Measurements from ENCODE around the gene DCAF12.
"Not testable (repeated sequence)": the region's sequence is repeated elsewhere in the genome, so short reads cannot be mapped to it uniquely, and the experiment has no call there.

The DCAF12 gene

GRCh38 chr9:34126207-34127034 is at the start of gene DCAF12:
DCAF12 (minus strand) TSS chr9:34126698; CDS start chr9:34126431, 267 bp downstream.
- DNase-seq, result peak; percentile 91

GRCh38 chr9:34176089-34176488 is 49.6 kb upstream of the DCAF12 start:
- no peak for DNase-seq

- no peak for DNase-seq
Observed at GRCh38 chr9:34171753-34172535, 45.4 kb upstream of the DCAF12 start.

- DNase-seq, result no peak
Observed at GRCh38 chr9:34170237-34170991, 43.9 kb upstream of the DCAF12 start.

GRCh38 chr9:34169125-34169524 is 42.6 kb upstream of the DCAF12 start:
- no peak for DNase-seq

GRCh38 chr9:34163434-34163833 is 36.9 kb upstream of the DCAF12 start:
- peak; percentile 17 for DNase-seq

GRCh38 chr9:34158362-34158869 is 31.9 kb upstream of the DCAF12 start:
- peak; percentile 90 for DNase-seq

- DNase-seq, result no peak
Observed at GRCh38 chr9:34157898-34158297, 31.4 kb upstream of the DCAF12 start.

- DNase-seq, result no peak
Observed at GRCh38 chr9:34157318-34157717, 30.8 kb upstream of the DCAF12 start.

GRCh38 chr9:34154057-34154456 is 27.6 kb upstream of the DCAF12 start:
- no peak for DNase-seq

- no peak for DNase-seq
Observed at GRCh38 chr9:34151398-34151797, 24.9 kb upstream of the DCAF12 start.

GRCh38 chr9:34145165-34145564 is 18.7 kb upstream of the DCAF12 start:
- DNase-seq, result no peak

GRCh38 chr9:34143116-34143515 is 16.6 kb upstream of the DCAF12 start:
- DNase-seq, result no peak

GRCh38 chr9:34140853-34141252 is 14.4 kb upstream of the DCAF12 start:
- no peak for DNase-seq

- DNase-seq, result peak; percentile 81
Observed at GRCh38 chr9:34139477-34140146, 13.1 kb upstream of the DCAF12 start.

- DNase-seq, result not testable (repeated sequence)
Observed at GRCh38 chr9:34138644-34139043, 12.1 kb upstream of the DCAF12 start.

GRCh38 chr9:34134521-34134920 is 8.0 kb upstream of the DCAF12 start:
- DNase-seq, result no peak

GRCh38 chr9:34133436-34133949 is 7.0 kb upstream of the DCAF12 start:
- DNase-seq, result no peak

- no peak for DNase-seq
Observed at GRCh38 chr9:34131571-34131970, 5.1 kb upstream of the DCAF12 start.

- no peak for DNase-seq
Observed at GRCh38 chr9:34127035-34127948, 794 bp upstream of the DCAF12 start.

GRCh38 chr9:34125681-34126206 is 754 bp downstream of the DCAF12 start:
- peak; percentile 34 for DNase-seq
